ENCODE data around the gene HDAC7. TPM values are rescaled to one million over a fixed set of nuclear protein-coding genes. Genes with fewer than 3 reads are reported as not detected.

HDAC7 gene
- total and polyA plus RNA-seq, 2 of the 13 experiments (the other 11 are each of a cell fraction or from before 2014, with no cell fraction given): 4.6 to 10.8 TPM

DNA sequence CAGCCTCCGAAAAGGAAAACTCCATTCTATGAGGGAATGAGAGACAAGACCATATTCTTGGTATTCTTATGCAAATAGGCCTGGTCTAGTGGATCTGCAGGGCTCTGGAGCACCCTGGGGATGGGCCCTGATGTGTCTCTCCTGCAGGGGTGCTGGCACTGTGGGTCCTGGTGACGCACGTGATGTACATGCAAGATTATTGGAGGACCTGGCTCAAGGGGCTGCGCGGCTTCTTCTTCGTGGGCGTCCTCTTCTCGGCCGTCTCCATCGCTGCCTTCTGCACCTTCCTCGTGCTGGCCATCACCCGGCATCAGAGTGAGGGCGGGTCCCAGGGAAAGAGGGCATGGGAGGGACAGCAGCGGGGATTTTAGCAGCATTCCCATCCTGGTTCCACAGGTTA, 40.8 kb downstream of the HDAC7 start:
- TF ChIP-seq, protein P1, sequence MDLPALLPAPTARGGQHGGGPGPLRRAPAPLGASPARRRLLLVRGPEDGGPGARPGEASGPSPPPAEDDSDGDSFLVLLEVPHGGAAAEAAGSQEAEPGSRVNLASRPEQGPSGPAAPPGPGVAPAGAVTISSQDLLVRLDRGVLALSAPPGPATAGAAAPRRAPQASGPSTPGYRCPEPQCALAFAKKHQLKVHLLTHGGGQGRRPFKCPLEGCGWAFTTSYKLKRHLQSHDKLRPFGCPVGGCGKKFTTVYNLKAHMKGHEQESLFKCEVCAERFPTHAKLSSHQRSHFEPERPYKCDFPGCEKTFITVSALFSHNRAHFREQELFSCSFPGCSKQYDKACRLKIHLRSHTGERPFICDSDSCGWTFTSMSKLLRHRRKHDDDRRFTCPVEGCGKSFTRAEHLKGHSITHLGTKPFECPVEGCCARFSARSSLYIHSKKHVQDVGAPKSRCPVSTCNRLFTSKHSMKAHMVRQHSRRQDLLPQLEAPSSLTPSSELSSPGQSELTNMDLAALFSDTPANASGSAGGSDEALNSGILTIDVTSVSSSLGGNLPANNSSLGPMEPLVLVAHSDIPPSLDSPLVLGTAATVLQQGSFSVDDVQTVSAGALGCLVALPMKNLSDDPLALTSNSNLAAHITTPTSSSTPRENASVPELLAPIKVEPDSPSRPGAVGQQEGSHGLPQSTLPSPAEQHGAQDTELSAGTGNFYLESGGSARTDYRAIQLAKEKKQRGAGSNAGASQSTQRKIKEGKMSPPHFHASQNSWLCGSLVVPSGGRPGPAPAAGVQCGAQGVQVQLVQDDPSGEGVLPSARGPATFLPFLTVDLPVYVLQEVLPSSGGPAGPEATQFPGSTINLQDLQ (CRISPR knock-in tag; IDR thresholded peaks at IDR 0.05): no peak
- TF ChIP-seq FOXA3 (CRISPR knock-in tag; IDR thresholded peaks at IDR 0.05) (no peak), CHCHD3 (CRISPR knock-in tag; IDR thresholded peaks at IDR 0.05) (no peak), GTF2F1 (IDR thresholded peaks at IDR 0.05; ENCODE audit: low read length) (no peak), PTBP1 (IDR thresholded peaks at IDR 0.05; ENCODE audit: low read depth, low read length, poor library complexity, severe bottlenecking) (no peak), KAT2B (IDR thresholded peaks at IDR 0.05; ENCODE audit: borderline replicate concordance, low read depth, low read length) (no peak), ZNF44 (CRISPR knock-in tag; IDR thresholded peaks at IDR 0.05) (no peak), KDM3A (CRISPR knock-in tag; IDR thresholded peaks at IDR 0.05; ENCODE audit: low read depth) (no peak)
- TF ChIP-seq, protein P2, sequence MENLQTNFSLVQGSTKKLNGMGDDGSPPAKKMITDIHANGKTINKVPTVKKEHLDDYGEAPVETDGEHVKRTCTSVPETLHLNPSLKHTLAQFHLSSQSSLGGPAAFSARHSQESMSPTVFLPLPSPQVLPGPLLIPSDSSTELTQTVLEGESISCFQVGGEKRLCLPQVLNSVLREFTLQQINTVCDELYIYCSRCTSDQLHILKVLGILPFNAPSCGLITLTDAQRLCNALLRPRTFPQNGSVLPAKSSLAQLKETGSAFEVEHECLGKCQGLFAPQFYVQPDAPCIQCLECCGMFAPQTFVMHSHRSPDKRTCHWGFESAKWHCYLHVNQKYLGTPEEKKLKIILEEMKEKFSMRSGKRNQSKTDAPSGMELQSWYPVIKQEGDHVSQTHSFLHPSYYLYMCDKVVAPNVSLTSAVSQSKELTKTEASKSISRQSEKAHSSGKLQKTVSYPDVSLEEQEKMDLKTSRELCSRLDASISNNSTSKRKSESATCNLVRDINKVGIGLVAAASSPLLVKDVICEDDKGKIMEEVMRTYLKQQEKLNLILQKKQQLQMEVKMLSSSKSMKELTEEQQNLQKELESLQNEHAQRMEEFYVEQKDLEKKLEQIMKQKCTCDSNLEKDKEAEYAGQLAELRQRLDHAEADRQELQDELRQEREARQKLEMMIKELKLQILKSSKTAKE (CRISPR knock-in tag; IDR thresholded peaks at IDR 0.05; ENCODE audit: borderline replicate concordance): no peak
- TF ChIP-seq, protein P3, sequence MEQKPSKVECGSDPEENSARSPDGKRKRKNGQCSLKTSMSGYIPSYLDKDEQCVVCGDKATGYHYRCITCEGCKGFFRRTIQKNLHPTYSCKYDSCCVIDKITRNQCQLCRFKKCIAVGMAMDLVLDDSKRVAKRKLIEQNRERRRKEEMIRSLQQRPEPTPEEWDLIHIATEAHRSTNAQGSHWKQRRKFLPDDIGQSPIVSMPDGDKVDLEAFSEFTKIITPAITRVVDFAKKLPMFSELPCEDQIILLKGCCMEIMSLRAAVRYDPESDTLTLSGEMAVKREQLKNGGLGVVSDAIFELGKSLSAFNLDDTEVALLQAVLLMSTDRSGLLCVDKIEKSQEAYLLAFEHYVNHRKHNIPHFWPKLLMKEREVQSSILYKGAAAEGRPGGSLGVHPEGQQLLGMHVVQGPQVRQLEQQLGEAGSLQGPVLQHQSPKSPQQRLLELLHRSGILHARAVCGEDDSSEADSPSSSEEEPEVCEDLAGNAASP (CRISPR knock-in tag; IDR thresholded peaks at IDR 0.05; ENCODE audit: borderline replicate concordance): no peak
- TF ChIP-seq, protein P4, sequence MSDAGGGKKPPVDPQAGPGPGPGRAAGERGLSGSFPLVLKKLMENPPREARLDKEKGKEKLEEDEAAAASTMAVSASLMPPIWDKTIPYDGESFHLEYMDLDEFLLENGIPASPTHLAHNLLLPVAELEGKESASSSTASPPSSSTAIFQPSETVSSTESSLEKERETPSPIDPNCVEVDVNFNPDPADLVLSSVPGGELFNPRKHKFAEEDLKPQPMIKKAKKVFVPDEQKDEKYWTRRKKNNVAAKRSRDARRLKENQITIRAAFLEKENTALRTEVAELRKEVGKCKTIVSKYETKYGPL (CRISPR knock-in tag; IDR thresholded peaks at IDR 0.05): no peak
- no peaks in the 10 kb centered on the region for H3K79me2 ChIP-seq (ENCODE audit: insufficient read depth, low read length)
- H3K4me3 ChIP-seq (replicated peaks in 1 of 3; ENCODE audit: insufficient read depth in 1 of 3, low read depth in 2 of 3, low read length in 3 of 3): no peak overlapping the region
- intact Hi-C loops (cut with micrococcal nuclease; ENCODE audit: unreplicated experiment): loop anchor here (1.0 to 5.0 kb wide), 4 partner anchors 37 to 127 kb away; no protein-coding TSS in a partner anchor
- no TSS peak for BruUV-seq (replicated peaks)
- H3K27me3 ChIP-seq (ENCODE audit: control insufficient read depth in 1 of 2, insufficient read depth in 2 of 2, low read length in 2 of 2): no peaks in the 10 kb centered on the region
- H3K9me3 ChIP-seq (ENCODE audit: low read length): no peaks in the 10 kb centered on the region
- H2AFZ ChIP-seq (ENCODE audit: low read length): no peak overlapping the region
- in situ Hi-C loops (cut with HindIII; ENCODE audit: extremely low pct_ligation_motif_present, low pct_unique_long_range_greater_than_20kb): loop anchor here (5.0 kb wide), 2 partner anchors 37 to 67 kb away; no protein-coding TSS in a partner anchor
- H4K20me1 ChIP-seq (ENCODE audit: insufficient read depth, low read length): no peaks in the 10 kb centered on the region
- H3K9ac ChIP-seq (ENCODE audit: insufficient read depth, low read depth, low read length): no peak overlapping the region
- no peak; the same call in 2 of the 3 replicates for ATAC-seq
- no peak for DNase-seq (ENCODE audit: low spot score)
- FAIRE-seq: no peak
- no peaks in the 10 kb centered on the region; a peak in 1 of 5 replicates for H3K36me3 ChIP-seq (replicated peaks in 1 of 2; ENCODE audit: control insufficient read depth in 1 of 2, insufficient read depth in 2 of 2, low read length in 2 of 2)
- no peak overlapping the region for H3K27ac ChIP-seq (ENCODE audit: extremely low read length, insufficient read depth, low read length)
- ChIA-PET POLR2A (interaction anchor here (1.4 kb wide), 1 partner anchor 40 kb away, joined by 3 read pairs; no protein-coding TSS in a partner anchor), CTCF (ENCODE audit: low intra/inter-chr PET ratio, low total read pairs) (interaction anchor here (1.0 to 3.6 kb wide), 6 partner anchors 34 to 67 kb away, joined by 3 to 56 read pairs (median 10); no protein-coding TSS in a partner anchor)
- 62% methylated on average over 12 of the region's 14 CpGs for WGBS (ENCODE audit: low lambda C conversion rate)
- peaks cover 29% of the 10 kb centered on the region for H3K4me1 ChIP-seq (ENCODE audit: insufficient read depth, low read length)
- H3K4me2 ChIP-seq (ENCODE audit: low read depth, low read length): no peak overlapping the region

Data from HepG2 (cell line).